SU-DHL-6 (cell line): ENCODE results near the gene SMAP2.

Source experiments
- H2AFZ ChIP-seq: fragments of 200-600 bp; sonication (generic); 2 replicates; pipeline ENCODE4 v1.6.1; 2014; ENCODE audit warnings: low read depth, mild to moderate bottlenecking, moderate library complexity, mixed read lengths, antibody characterized with exemption, low read length; ENCODE audit not compliant: severe bottlenecking
- H3F3A ChIP-seq: fragments of 200-600 bp; shearing (Covaris generic); 2 replicates; pipeline ENCODE4 v1.6.0; 2016; ENCODE audit warnings: antibody characterized with exemption, mild to moderate bottlenecking; ENCODE audit not compliant: insufficient read depth
- H3K27ac ChIP-seq: fragments of 200-600 bp; sonication (generic); 2 replicates; pipeline ENCODE4 v1.5.1; 2016; ENCODE audit warnings: low read depth, mild to moderate bottlenecking, low read length, moderate library complexity, mixed read lengths
- H3K27me3 ChIP-seq: fragments of 200-600 bp; sonication (generic), shearing (Covaris generic); 2 replicates; pipeline ENCODE4 v1.6.0; 2014; ENCODE audit warnings: mild to moderate bottlenecking, low read length
- H3K36me3 ChIP-seq: fragments of 200-600 bp; sonication (generic); 2 replicates; pipeline ENCODE4 v1.6.1; 2014; ENCODE audit warnings: mild to moderate bottlenecking, low read length, mixed read lengths
- H3K4me2 ChIP-seq: fragments of 300-600, 200-600 bp; shearing (Covaris generic), sonication (generic); 2 replicates; pipeline ENCODE4 v1.6.0; 2014; ENCODE audit warnings: low read length, low read depth, mild to moderate bottlenecking; ENCODE audit not compliant: poor library complexity, severe bottlenecking
- H3K4me3 ChIP-seq: fragments of 200-600 bp; sonication (generic); 2 replicates; pipeline ENCODE4 v1.5.1; 2014; ENCODE audit warnings: antibody characterized with exemption, low read length, mild to moderate bottlenecking, mixed read lengths; ENCODE audit not compliant: insufficient read depth, poor library complexity, severe bottlenecking
- H3K79me2 ChIP-seq: fragments of 200-600 bp; sonication (generic); 2 replicates; pipeline ENCODE4 v1.6.1; 2014; ENCODE audit warnings: mild to moderate bottlenecking, low read length, moderate library complexity; ENCODE audit not compliant: insufficient read depth
- H3K9ac ChIP-seq: fragments of 200-600 bp; sonication (generic); 2 replicates; pipeline ENCODE4 v1.7.0; 2014; ENCODE audit warnings: mild to moderate bottlenecking, low read length
- H3K9me2 ChIP-seq: fragments of 200-600 bp; sonication (generic); replicated peaks from 2 replicates; pipeline ENCODE4 v1.6.1; 2014; ENCODE audit warnings: low read length; ENCODE audit not compliant: insufficient read depth
- H3K9me3 ChIP-seq: fragments of 200-600 bp; sonication (generic); 2 replicates; pipeline ENCODE4 v1.6.1; 2014; ENCODE audit warnings: low read length, mixed read lengths; ENCODE audit not compliant: insufficient read depth
- H4K20me1 ChIP-seq: fragments of 200-600 bp; sonication (generic); 2 replicates; pipeline ENCODE4 v1.6.1; 2014; ENCODE audit warnings: low read depth, mild to moderate bottlenecking, antibody characterized with exemption, low read length, moderate library complexity, mixed read lengths
- EZH2phosphoT487 ChIP-seq: fragments of 200-600 bp; sonication (generic), shearing (Covaris generic); conservative IDR thresholded peaks from 2 replicates; pipeline ENCODE4 v1.6.1; 2018; ENCODE audit warnings: mild to moderate bottlenecking, antibody characterized with exemption, low read length, moderate library complexity, mixed read lengths
- TF ChIP-seq, protein P1 (sequence below): fragments of 200-600 bp; sonication (generic); IDR thresholded peaks from one replicate; pipeline ENCODE4 v1.5.1; 2017; ENCODE audit warnings: antibody characterized with exemption, mild to moderate bottlenecking, low read length, moderate library complexity; ENCODE audit not compliant: insufficient read depth, poor library complexity, severe bottlenecking

SMAP2 gene

DNA sequence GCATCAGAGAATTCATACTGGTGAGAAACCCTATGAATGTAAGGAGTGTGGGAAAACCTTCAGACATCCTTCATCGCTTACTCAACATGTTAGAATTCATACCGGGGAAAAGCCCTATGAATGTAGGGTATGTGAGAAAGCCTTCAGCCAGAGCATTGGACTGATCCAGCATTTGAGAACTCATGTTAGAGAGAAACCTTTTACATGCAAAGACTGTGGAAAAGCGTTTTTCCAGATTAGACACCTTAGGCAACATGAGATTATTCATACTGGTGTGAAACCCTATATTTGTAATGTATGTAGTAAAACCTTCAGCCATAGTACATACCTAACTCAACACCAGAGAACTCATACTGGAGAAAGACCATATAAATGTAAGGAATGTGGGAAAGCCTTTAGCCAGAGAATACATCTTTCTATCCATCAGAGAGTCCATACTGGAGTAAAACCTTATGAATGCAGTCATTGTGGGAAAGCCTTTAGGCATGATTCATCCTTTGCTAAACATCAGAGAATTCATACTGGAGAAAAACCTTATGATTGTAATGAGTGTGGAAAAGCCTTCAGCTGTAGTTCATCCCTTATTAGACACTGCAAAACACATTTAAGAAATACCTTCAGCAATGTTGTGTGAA lies 89.5 kb downstream of the SMAP2 start:
- no peak overlapping the region for H3K4me3 ChIP-seq
- peaks cover 76% of the 10 kb centered on the region for H3K9me3 ChIP-seq
- H3F3A ChIP-seq: no peaks in the 10 kb centered on the region
- H3K79me2 ChIP-seq: no peaks in the 10 kb centered on the region
- no peak overlapping the region for H3K9ac ChIP-seq
- H2AFZ ChIP-seq: no peak overlapping the region
- H3K36me3 ChIP-seq: peaks cover 65% of the 10 kb centered on the region
- no peak overlapping the region for H3K27ac ChIP-seq
- H3K4me2 ChIP-seq: no peak overlapping the region
- H3K9me2 ChIP-seq: no peaks in the 10 kb centered on the region
- TF ChIP-seq EZH2phosphoT487: no peak
- TF ChIP-seq, protein P1, sequence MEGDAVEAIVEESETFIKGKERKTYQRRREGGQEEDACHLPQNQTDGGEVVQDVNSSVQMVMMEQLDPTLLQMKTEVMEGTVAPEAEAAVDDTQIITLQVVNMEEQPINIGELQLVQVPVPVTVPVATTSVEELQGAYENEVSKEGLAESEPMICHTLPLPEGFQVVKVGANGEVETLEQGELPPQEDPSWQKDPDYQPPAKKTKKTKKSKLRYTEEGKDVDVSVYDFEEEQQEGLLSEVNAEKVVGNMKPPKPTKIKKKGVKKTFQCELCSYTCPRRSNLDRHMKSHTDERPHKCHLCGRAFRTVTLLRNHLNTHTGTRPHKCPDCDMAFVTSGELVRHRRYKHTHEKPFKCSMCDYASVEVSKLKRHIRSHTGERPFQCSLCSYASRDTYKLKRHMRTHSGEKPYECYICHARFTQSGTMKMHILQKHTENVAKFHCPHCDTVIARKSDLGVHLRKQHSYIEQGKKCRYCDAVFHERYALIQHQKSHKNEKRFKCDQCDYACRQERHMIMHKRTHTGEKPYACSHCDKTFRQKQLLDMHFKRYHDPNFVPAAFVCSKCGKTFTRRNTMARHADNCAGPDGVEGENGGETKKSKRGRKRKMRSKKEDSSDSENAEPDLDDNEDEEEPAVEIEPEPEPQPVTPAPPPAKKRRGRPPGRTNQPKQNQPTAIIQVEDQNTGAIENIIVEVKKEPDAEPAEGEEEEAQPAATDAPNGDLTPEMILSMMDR: no peak
- no peaks in the 10 kb centered on the region for H3K27me3 ChIP-seq
- H4K20me1 ChIP-seq: no peaks in the 10 kb centered on the region

DNA sequence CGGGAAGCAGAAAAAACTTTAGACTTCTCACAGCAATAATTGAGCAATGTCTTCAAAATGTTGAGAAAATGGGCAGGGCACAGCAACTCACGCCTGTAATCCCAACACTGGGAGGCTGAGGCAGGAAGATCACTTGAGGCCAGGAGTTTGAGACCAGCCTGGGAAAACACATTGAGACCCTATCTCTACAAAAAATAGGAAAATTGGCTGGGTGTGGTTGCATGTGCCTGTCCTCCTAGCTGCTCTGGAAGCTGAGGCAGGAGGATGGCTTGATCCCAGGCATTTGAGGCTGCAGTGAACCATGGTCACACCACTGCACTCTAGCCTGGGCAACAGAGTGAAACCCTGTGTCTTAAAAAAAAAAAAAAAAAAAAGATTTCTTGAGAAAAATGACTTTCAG lies 95.8 kb downstream of the SMAP2 start:
- Histone ChIP-seq H3K27me3 (no peaks in the 10 kb centered on the region), H4K20me1 (no peaks in the 10 kb centered on the region), H3K27ac (no peak overlapping the region), H3K4me3 (no peak overlapping the region), H3K36me3 (peaks cover 17% of the 10 kb centered on the region), H3K9me2 (no peaks in the 10 kb centered on the region), H3F3A (no peaks in the 10 kb centered on the region), H3K9ac (no peak overlapping the region), H3K79me2 (no peaks in the 10 kb centered on the region), H3K4me2 (no peak overlapping the region), H2AFZ (no peak overlapping the region), H3K9me3 (peaks cover 48% of the 10 kb centered on the region; the same call in 1 of the 2 replicates)
- TF ChIP-seq, protein P1: no peak
- no peak for TF ChIP-seq EZH2phosphoT487
